Fibroblast of skin of left biceps (primary cell): ENCODE results near the gene SCAF1.
"Not testable (repeated sequence)": the region's sequence is repeated elsewhere in the genome, so short reads cannot be mapped to it uniquely, and the experiment has no call there.

Experiments used
- DNase-seq, 2 experiments: peaks; one replicate each; pipeline ENCODE4 v3.0.0-alpha.2; 2013; ENCODE audit warnings: low read depth in 2 of 2

Gene SCAF1

DNA sequence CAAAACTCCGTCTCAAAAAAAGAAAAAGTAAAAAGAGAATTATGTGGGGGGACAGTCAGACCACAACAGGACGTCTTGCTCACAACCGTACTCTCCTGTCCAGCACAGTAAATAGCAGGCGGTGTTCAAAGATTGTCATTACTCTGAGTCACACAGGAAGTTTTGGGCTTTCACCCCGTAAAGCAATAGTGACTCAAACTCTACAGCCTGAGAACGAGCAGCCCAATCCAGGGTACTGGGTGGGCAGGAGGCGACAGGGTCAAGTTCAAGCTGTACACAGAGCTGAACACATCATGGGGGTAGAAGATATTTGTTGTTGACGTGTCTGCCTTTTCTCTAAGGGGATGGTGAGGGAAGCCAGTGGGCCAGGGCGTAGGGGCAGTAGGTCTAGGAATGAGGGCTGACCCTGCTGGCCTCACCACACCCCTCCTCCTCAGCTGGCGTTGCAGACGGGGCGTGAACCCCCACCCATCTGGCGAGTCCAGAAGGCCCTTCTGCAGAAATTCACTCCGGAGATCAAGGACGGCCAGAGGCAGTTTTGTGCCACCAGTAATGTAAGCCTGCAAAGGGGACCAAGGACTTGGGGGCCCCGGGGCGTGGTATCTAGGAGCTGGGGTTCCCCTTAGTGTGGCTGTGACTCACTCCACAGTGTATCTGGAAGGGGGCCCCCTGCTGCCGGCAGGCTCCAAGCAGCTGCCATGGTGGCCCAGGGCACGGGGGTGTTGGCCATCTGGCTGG lies 27.7 kb upstream of the SCAF1 start:
- DNase-seq: no peak

DNA sequence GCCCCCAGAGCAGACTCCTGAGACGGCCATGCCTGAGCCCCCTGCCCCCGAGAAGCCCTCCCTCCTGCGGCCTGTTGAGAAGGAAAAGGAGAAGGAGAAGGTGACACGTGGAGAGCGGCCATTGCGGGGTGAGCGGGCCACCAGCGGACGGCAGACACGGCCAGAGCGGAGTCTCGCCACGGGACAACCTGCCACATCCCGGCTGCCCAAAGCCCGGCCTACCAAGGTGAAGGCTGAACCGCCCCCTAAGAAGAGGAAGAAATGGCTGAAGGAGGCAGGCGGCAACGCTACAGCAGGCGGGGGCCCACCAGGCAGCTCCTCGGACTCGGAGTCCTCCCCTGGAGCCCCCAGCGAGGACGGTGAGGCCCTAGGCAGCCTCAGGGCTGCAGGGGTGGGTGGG lies 26.1 kb upstream of the SCAF1 start:
- DNase-seq: no peak

DNA sequence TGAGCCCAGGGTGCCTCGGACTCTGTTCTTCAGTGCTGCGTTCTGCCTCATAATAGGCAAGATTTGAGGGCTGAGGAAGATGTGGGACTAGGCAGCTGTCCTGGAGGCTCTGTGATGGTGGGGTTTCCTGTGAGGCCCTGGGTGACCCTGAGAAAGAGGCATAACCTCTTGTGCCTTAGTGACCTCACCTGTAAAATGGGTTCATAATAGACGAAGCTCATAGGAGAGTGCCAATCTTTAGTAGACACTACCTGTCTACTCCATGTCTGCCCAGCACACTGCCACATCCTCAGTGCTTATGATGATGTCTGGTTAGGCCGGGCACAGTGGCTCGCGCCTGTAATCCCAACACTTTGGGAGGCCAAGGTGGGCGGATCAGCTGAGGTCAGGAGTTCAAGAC lies 25.5 kb upstream of the SCAF1 start:
- DNase-seq: no peak

DNA sequence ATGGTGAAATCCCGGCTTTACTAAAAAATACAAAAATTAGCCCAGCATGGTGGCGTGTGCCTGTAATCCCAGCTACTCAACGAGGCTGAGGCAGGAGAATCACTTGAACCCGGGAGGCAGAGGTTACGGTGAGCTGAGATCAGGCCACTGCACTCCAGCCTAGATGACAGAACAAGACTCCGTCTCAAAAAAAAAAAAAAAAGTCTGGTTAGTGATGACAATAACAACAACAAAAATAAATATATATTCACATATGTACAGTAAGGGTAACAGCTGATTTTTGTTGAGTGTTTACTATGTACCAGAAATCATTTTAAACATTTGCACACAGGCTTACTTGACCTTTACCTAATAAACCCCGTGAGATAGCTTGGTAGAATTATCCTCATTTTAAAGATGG lies 25.1 kb upstream of the SCAF1 start:
- no peak for DNase-seq

DNA sequence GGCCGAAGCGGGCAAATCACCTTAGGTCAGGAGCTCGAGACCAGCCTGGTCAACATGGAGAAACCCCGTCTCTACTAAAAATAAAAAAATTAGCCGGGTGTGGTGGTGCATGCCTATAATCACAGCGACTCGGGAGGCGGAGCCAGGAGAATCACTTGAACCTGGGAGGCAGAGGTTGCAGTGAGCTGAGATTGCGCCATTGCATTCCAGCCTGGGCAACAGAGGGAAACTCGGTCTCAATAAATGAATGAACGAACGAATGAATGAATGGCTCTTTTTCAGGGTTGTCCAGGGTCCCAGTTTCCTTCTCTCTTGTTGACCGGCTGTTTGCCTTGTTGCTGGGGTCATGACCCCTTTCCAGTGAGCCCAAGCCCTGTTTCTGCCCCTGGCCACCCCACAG lies 24.1 kb upstream of the SCAF1 start:
- DNase-seq: not testable (repeated sequence)

DNA sequence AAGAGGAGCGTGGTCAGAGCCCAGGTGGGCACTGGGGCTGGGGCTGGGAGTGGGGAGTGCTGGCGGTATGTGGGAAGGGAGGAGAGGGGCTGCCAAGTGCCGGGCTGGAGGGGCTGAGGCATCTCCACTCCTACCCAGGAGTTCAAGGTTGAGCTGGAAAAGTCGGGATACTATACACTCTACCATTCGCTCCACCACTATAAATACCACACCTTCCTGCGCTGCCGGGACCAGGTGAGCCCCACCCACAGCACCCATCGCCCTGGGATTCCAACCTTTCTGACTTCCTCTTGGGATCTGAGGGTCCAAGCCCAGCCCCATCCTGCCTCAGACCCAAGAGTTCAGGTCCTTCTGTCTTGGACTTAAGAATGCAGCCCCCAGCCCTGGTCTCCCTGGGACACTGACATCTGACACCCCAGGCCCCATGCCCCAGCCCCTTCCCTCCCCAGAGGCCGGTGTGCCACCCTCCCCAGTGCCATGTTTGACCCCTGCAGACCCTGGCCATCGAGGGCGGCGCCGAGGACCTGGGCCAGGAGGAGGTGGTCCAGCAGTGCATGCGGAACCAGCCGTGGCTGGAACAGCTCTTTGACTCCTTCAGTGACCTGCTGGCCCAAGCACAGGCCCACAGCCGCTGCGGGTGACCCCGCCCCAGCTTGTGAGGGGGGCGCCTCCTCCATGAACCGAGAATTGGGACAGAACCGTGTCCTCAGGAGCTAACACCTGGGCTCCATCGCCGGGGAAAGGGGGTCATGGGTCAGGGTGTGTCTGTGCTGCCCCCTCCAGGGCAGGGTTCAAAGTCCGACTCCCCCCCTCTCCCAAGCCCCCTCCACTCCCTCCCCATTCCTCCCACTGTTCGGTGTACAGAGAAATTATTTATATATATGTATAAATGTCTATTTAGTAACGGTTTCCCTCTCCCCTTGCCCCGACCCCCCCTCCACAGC lies 16.8 kb upstream of the SCAF1 start:
- no peak for DNase-seq

DNA sequence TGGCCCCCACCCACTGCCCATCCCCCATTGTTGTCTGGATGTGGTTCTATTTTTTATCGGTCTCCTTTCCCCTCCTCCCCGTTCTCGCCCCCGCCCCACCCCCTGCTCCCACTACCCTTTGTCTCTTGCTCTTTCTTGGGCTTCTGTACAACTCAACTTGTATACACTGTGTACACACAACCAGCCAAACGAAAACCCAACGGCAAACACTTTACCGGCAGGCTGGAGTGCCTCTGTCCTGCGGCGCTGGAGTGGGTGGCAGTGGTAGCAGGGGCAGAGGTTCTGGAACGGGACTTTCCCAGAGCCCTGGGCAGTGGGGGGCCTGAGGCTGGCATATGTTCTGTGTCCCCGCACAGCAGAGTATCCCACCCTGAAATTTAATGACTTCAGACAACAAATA lies 15.8 kb upstream of the SCAF1 start:
- no peak for DNase-seq

DNA sequence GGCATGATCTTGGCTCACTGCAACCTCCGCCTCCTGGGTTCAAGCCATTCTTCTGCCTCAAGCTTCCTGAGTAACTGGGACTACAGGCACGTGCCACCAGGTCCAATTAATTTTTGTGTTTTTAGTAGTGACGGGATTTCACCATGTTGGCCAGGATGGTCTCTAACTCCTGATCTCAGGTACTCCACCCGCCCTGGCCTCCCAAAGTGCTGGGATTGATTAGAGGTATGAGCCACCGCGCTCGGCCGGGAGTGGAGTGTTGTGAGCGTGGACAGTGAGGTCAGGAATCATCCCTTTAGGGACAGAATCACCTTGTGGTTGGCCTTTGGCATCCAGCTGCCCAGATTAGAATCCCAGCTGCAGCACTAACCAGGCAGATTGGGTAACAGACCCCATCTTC lies 12.3 kb upstream of the SCAF1 start:
- DNase-seq: no peak

DNA sequence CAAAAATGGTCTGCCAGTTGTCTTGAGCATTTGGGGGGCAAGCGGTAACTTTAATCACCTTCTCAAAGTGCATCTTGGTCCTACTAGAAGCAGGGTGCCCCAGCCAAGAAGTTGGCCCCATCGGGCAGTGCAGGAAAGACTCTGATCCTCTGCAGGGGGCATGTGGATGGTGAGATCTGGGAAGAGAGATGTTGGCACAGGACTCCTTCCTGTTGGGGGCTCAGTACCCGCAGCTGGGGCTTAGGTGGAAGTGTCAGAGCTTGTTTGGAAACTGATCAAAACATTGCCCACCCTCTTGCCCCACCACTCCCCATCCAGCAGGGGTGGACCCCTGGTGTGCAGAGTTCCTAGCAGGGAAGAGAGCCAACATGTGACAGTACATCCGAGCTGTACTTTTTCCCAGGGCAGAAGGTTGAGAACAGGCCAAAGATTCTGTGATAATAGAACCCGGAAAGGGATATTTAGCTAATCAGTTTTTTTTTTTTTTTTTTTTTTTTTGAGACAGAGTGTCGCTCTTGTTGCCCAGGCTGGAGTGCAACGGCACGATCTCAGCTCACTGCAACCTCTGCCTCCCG lies 10.9 kb upstream of the SCAF1 start:
- no peak for DNase-seq

DNA sequence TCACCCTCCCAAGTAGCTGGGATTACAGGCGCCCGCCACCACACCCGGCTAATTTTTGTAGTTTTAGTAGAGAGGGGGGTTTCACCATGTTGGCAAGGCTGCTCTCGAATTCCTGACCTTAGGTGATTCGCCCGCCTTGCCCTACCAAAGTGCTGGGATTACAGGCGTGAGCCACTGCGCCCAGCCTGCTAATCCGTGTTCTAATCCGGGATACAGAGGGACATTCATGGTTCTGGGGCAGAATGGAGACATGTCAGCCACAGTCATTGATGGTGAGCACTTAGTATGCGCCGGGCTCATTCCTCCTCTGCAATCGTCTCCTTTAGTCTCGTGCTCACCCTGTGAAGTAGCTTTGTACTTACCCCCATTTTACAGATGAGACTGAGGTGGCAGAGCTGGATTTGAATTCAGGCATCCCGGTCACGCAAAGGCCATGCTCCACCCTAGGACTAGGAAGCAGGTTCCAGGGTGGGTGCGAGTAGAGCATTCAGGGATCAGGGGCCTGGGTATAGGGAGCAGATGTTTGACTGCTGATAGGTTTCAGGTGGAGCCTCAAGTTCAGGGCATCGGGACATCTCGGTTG lies 10.3 kb upstream of the SCAF1 start:
- DNase-seq: no peak

DNA sequence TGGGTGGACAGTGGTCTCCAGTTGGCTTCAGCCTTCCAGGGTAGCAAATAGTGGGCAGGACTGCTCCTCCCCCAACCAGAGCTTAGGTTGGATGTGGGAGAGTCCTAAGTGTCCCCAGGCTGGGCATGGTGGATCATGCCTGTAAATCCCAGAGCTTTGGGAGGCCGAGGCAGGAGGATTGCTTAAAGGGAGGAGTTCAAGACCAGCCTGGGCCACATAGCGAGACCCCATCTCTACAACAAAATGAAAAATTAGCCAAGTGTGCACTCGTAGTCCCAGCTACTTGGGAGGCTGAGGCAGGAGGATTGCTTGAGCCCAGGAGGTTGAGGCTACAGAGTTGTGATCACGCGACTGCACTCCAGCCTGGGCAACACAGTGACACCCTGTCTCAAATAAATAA lies 9.4 kb upstream of the SCAF1 start:
- DNase-seq: no peak

DNA sequence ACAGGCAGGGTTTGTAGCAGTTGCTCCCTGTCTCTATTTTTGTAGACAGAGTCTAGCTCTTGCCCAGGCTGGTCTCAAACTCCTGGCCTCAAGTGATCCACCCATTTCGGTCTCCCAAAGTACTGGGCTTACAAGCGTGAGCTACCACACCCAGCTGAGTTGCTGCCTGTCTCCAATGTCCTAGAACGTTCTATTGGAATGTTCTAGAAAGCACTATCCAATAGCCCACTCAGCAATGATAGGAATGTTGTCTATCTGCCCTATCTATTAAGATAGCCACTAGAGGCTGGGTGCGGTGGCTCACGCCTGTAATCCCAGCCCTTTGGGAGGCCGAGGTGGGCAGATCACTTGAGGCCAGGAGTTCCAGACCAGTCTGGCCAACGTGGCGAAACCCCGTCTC lies 8.7 kb upstream of the SCAF1 start:
- DNase-seq: not testable (repeated sequence)

DNA sequence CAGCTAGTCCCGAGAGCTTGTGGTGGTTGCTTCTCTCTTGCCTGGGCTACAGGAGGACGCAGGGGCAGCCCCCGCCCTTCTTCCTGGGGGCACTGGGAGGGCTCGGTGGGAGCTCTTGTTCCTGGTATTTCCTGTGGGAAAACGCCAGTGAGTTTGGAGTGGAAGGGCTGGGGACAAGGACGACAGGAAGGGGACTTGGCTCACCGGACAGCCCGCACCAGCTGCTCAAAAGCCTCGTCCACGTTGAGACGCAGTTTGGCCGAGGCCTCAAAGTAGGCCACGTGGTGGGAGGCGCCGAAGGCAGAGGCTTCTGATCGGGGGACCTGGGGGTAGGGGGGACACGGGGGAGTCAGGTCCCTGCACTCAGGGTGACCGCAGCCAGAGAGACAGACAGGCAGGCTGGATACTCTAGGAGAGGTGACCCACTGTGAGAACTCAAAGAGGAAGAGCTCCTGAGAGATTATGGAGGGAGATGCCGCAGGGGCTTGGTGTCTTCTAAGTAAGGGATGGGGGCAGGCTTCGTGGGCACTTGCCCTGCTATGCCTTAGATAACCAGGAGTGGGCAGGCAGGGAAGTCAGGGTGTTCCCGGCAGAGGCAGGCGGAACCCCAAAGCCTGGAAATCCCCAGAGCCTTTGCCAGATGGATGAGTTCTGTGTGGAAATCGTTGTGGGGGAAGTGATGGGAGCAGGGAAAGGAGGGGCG lies 6.3 kb upstream of the SCAF1 start:
- DNase-seq: no peak

DNA sequence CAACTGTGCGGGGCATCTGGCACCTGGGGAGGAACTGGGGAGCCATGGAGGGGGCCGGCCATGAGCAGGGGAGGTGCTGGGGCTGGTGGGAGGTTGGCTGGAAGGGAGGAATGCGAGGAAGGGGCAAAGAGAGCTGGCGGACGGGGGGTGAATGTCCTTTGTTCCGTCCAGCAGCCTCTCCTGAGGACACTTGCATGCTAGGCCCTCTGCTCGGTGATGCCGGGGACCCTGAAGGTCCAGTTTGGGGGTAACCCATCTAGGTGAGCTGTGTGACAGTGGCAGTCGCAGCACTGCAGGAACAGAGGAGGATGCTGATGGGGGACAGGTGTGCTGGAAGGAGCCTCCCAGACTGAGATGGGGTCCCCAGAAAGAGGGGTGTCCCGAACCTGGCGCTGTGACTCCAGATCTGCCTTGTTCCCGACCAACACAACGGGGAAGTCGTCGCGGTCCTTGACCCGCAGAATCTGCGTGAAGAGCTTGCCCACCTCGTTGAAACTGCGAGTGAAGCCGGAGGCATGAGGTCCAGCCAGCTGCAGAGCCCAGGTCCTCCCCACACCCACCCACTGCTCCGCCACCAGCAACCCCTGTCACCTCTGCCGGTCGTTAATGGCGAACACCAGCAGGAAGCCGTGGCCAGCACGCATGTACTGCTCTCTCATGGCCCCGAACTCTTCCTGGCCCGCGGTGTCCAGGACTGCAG lies 5.6 kb upstream of the SCAF1 start:
- DNase-seq: no peak

DNA sequence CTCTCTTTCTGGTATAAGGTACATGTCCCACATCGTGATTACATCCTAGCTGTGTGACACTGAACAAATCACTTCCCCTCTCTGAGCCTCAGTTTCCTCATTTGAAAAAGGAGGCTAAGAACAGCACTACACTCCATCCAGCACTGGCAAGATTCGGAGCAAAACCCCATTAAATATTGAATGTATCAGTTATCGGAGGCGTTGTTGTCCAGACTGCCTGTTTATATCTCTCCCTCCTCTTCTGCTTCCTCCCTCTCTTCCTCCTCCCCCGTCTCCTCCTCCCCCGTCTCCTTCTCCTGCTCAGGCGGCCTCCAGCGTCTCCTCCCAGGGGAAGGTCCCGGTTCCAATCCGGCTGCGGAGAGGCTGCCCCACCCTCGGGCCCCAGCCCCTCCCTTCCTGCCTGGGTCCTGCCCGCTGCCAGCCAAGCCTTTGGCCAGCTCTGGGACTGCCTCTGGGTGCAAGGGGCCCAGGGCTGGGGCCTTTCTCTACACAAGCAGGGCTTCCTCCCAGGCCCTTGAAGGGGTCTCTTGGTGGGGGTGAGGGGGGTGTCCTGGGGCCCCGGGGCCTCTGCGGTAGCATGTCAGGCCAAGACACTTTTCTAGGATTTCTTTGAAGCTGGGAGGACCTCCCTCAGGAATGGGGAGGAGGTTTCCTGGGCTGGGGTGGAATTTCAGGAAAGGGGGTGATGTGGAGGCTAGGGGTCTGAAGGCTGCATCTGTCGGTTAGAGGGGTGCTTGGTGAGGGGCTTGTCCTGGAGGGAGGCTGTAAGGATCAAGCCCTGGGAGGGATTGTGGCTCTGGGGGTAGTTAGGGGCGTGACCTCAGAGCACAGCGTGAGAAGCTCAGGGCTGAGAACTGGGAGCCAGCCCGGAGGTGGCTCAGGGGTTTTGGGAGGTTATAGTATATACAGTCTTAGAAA lies 3.9 kb upstream of the SCAF1 start:
- DNase-seq: peak; percentile 30 to 31

DNA sequence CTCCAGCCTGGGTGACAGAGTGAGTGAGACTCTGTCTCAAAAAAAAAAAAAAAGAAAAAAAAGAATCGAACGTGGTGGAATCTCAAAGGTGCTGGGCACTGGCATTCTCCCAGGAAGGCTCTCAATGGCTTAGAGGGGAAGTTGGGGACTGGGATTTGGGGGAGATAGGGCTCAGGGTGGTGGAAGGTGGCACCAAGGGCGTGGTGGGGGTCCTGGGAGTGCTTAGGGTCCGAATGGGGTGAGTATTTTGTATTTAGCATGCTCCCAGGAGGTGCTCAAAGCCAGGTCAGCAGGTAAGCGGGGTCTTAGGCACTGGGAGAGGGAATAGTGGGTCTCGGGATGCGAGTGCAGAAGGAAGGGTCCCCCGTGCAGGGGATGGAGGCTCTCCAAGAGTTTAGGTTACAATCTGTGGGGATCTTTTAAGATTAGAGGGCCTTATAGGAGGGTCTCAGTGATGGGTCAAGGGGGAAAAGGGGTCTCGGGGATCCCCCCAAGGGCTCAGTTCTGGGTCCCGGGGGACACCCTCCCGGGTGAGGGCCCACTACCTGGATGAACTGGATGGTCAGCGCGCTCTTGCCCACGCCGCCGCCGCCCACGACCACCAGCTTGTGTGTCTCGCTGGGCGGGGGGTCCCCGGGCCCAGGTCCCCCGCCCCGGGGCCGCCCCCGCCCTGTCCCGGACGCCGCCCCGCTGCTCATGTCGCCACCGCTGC lies 2.5 kb upstream of the SCAF1 start:
- DNase-seq: no peak

DNA sequence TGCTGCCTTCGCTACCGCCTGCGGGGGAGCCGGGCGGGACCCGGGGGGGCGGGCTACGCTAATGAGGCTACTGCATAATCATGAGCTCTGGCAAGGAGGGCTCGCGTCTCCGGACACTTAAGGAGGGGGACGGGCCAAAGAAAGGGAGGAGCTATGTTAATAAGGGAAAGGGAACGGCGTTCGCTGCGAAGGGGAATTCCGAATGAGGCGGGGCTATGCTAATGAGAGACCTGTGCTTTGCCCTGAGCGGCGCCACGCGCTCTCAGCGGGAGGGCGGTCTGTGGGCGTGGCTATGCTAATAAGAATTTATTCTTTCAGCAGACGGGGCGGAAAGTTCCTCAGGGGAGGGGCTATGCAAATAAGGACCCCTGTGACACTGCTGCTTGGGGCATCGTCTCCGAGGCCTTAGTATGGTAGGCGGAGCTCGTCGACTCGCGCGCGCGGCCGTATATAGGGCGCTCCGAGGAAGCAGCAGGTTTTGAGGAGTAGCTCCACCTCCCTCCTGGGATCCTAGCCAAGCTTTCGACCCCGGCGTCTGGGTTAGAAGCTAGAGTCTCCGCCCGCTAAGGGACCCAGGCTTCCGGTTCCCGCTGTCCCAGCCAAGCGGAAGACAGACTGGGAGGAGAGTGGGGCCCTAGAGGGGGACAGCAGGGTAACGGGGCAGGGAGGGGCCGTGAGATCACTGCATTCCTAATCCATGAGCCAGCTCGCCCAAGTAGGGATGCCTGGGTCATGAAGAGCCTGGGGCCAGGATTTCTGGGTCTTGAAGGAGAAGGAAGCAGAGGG lies 1.7 kb upstream of the SCAF1 start, which contains the start of gene RRAS:
Gene RRAS (minus strand): TSS at position 31 of the 786 bp plus-strand sequence. CDS start 45 bp downstream, outside the sequence.
- DNase-seq: peak; percentile 100

DNA sequence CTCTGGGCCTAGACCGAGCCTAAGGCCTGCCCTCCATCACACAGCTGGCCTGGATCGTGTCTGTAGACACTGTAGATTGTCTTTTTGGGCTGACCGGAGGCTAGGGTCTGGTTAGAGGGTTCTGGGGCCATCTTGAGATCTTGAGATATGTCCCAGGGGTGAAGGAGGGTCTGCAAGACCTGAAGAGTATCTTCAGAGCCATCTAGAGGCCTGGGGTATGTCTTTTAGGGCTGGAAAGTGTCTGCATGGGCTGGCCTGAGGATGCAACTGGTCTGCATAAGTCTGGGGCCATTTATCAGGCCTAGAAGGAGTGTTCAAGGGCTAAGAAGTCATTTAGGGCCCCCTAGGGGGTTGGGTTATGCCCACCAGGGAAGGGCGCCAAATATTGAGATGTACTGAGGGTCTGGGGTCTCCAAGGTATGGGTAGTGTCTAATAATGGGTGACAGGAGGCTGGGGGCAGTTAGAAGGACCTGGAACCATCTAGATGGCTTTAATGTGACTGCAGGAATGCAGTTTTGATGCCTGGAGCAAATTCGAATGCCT lies 555 bp downstream of the SCAF1 start:
- DNase-seq: no peak
